ENCODE data around the gene PPIL1. TPM values are rescaled to one million over a fixed set of nuclear protein-coding genes. Genes with fewer than 3 reads are reported as not detected.
A peak's percentile ranks its signal among the peaks of the same experiment; 100 is the strongest.

PPIL1 gene
- total and polyA plus RNA-seq, 4 donors: 15.8 to 23.9 (median 20.3) TPM

GRCh38 chr6:36906539-36907325 is 32.1 kb upstream of the PPIL1 start (continued):
- TF ChIP-seq MAX (IDR thresholded peaks at IDR 0.05): peak; percentile 67
- TF ChIP-seq, protein P1, sequence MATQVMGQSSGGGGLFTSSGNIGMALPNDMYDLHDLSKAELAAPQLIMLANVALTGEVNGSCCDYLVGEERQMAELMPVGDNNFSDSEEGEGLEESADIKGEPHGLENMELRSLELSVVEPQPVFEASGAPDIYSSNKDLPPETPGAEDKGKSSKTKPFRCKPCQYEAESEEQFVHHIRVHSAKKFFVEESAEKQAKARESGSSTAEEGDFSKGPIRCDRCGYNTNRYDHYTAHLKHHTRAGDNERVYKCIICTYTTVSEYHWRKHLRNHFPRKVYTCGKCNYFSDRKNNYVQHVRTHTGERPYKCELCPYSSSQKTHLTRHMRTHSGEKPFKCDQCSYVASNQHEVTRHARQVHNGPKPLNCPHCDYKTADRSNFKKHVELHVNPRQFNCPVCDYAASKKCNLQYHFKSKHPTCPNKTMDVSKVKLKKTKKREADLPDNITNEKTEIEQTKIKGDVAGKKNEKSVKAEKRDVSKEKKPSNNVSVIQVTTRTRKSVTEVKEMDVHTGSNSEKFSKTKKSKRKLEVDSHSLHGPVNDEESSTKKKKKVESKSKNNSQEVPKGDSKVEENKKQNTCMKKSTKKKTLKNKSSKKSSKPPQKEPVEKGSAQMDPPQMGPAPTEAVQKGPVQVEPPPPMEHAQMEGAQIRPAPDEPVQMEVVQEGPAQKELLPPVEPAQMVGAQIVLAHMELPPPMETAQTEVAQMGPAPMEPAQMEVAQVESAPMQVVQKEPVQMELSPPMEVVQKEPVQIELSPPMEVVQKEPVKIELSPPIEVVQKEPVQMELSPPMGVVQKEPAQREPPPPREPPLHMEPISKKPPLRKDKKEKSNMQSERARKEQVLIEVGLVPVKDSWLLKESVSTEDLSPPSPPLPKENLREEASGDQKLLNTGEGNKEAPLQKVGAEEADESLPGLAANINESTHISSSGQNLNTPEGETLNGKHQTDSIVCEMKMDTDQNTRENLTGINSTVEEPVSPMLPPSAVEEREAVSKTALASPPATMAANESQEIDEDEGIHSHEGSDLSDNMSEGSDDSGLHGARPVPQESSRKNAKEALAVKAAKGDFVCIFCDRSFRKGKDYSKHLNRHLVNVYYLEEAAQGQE (IDR thresholded peaks at IDR 0.05): no peak

- TF ChIP-seq SP1 (IDR thresholded peaks at IDR 0.05): no peak
- TF ChIP-seq GABPA (IDR thresholded peaks at IDR 0.05 in 1 of 2, conservative IDR thresholded peaks at IDR 0.05 in 1 of 2): no peak
- TF ChIP-seq RXRA (IDR thresholded peaks at IDR 0.05): no peak
- TF ChIP-seq JUND (IDR thresholded peaks at IDR 0.05): no peak
- TF ChIP-seq HNF4A (conservative IDR thresholded peaks at IDR 0.05): no peak
- TF ChIP-seq YY1 (IDR thresholded peaks at IDR 0.05): no peak
- TF ChIP-seq, protein P1 (IDR thresholded peaks at IDR 0.05): no peak
- TF ChIP-seq TAF1 (conservative IDR thresholded peaks at IDR 0.05): no peak
Measured at GRCh38 chr6:36904851-36905393, 30.3 kb upstream of the PPIL1 start.

DNA sequence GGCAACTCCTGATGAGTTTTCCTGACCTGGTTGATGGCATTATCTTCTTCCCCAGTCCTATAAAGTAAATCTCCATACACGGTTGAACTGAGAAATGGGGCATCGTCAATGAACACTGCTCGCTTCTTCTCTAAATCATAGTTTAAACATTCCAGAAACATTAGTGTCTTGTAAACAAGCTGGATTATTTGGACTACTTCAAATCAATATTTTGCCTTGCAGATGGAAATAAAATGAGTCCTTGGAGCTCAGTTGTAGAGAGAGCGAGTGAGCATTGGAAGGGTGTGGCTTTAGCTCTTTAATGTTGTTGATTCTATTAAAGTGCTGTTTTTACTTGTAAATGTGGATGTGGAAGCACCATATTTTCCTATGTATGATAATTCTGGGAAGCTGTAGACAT is 29.5 kb upstream of the PPIL1 start:
- Histone ChIP-seq H3K36me3 (ENCODE audit: control insufficient read depth in 4 of 4, insufficient read depth in 3 of 4, low read depth in 1 of 4, low read length in 3 of 4) (peaks cover 5 to 24% (median 21%) of the 10 kb centered on the region in 4 donors), H3K27me3 (ENCODE audit: control insufficient read depth in 4 of 4, insufficient read depth in 4 of 4, low read length in 3 of 4) (no peaks in the 10 kb centered on the region), H3K4me3 (ENCODE audit: low read depth in 1 of 3, low read length in 3 of 3) (no peak overlapping the region), H3K9me3 (ENCODE audit: control insufficient read depth in 4 of 4, low read length in 3 of 4) (no peaks in the 10 kb centered on the region), H3K4me1 (ENCODE audit: control insufficient read depth in 4 of 4, insufficient read depth in 4 of 4, low read length in 3 of 4) (peaks cover 0 to 13% (median 8%) of the 10 kb centered on the region in 4 donors), H3K27ac (ENCODE audit: low read depth in 1 of 2, low read length in 2 of 2) (no peak overlapping the region), H3K9ac (ENCODE audit: low read depth in 1 of 2, low read length in 2 of 2) (no peak overlapping the region)
- 91% methylated on average over 4 of the region's 4 CpGs for WGBS
- DNase-seq (ENCODE audit: low spot score): no peak
- TF ChIP-seq FOXA2 (IDR thresholded peaks at IDR 0.05) (no peak), RXRA (IDR thresholded peaks at IDR 0.05) (no peak), EGR1 (IDR thresholded peaks at IDR 0.05; ENCODE audit: low read depth in 2 of 2) (no peak), GABPA (IDR thresholded peaks at IDR 0.05 in 1 of 2, conservative IDR thresholded peaks at IDR 0.05 in 1 of 2) (no peak), ATF3 (IDR thresholded peaks at IDR 0.05) (no peak), HNF4A (conservative IDR thresholded peaks at IDR 0.05) (no peak), ZBTB33 (IDR thresholded peaks at IDR 0.05) (no peak), YY1 (IDR thresholded peaks at IDR 0.05) (no peak), NR2F2 (IDR thresholded peaks at IDR 0.05) (no peak), MAX (IDR thresholded peaks at IDR 0.05) (no peak)

More at GRCh38 chr6:36904851-36905393, 30.3 kb upstream of the PPIL1 start:
- no peak for DNase-seq (ENCODE audit: low spot score)
- Histone ChIP-seq H3K36me3 (ENCODE audit: control insufficient read depth in 4 of 4, insufficient read depth in 3 of 4, low read depth in 1 of 4, low read length in 3 of 4) (peaks cover 5 to 20% (median 18%) of the 10 kb centered on the region in 4 donors), H3K27me3 (ENCODE audit: control insufficient read depth in 4 of 4, insufficient read depth in 4 of 4, low read length in 3 of 4) (no peaks in the 10 kb centered on the region), H3K9ac (ENCODE audit: low read depth in 1 of 2, low read length in 2 of 2) (no peak overlapping the region), H3K9me3 (ENCODE audit: control insufficient read depth in 4 of 4, low read length in 3 of 4) (no peaks in the 10 kb centered on the region), H3K27ac (ENCODE audit: low read depth in 1 of 2, low read length in 2 of 2) (no peak overlapping the region), H3K4me1 (ENCODE audit: control insufficient read depth in 4 of 4, insufficient read depth in 4 of 4, low read length in 3 of 4) (peaks cover 0 to 13% (median 8%) of the 10 kb centered on the region in 4 donors), H3K4me3 (ENCODE audit: low read depth in 1 of 3, low read length in 3 of 3) (no peak overlapping the region)
- 99% methylated on average over 5 of the region's 5 CpGs for WGBS

Measured in liver (tissue), 9 donors.